Dermis microvascular lymphatic vessel endothelial cell (primary cell): ENCODE results near the gene C11orf91. TPM values are rescaled to one million over a fixed set of nuclear protein-coding genes. Genes with fewer than 3 reads are reported as not detected.

Experiments
- DNase-seq, 2 donors: peaks; one replicate each; pipeline versions ENCODE4 v3.0.0 to v3.0.0-alpha.2; 2010; ENCODE audit warnings: low read depth in 2 of 2
- total RNA-seq: library from RNA; depleted of rRNA; stranded (reverse); fragments of >200 nt; gene quantifications from 2 replicates; pipeline ENCODE4 v1.2.1, GENCODE V29; 2014

The C11orf91 gene
- total RNA-seq, 1 donor from 2014 or later = not detected

- no peak for DNase-seq
Observed at GRCh38 chr11:33721984-33722383, 21.4 kb upstream of the C11orf91 start.

- peak in 1 of 2 donors; percentile 90 for DNase-seq
Observed at GRCh38 chr11:33721426-33721825, 20.8 kb upstream of the C11orf91 start.

GRCh38 chr11:33719587-33719986 lies 19.0 kb upstream of the C11orf91 start:
- DNase-seq = no peak

- no peak for DNase-seq
Observed at GRCh38 chr11:33718440-33718839, 17.8 kb upstream of the C11orf91 start.

- DNase-seq = peak in 1 of 2 donors; percentile 65
Observed at GRCh38 chr11:33716243-33716642, 15.6 kb upstream of the C11orf91 start.

GRCh38 chr11:33713856-33714398 lies 13.3 kb upstream of the C11orf91 start:
- no peak for DNase-seq

GRCh38 chr11:33713151-33713855 lies 12.7 kb upstream of the C11orf91 start:
- DNase-seq = no peak

- DNase-seq = no peak
Observed at GRCh38 chr11:33712436-33712835, 11.8 kb upstream of the C11orf91 start.

- no peak for DNase-seq
Observed at GRCh38 chr11:33709466-33709865, 8.8 kb upstream of the C11orf91 start.

GRCh38 chr11:33708985-33709384 lies 8.4 kb upstream of the C11orf91 start:
- DNase-seq = no peak

GRCh38 chr11:33707831-33708230 lies 7.2 kb upstream of the C11orf91 start:
- DNase-seq = peak in 1 of 2 donors; percentile 50

- DNase-seq = no peak
Observed at GRCh38 chr11:33706966-33707365, 6.3 kb upstream of the C11orf91 start.

- DNase-seq = peak in 1 of 2 donors; percentile 59
Observed at GRCh38 chr11:33706546-33706945, 5.9 kb upstream of the C11orf91 start.

- peak in 1 of 2 donors; percentile 45 for DNase-seq
Observed at GRCh38 chr11:33704240-33705002, 3.8 kb upstream of the C11orf91 start.

GRCh38 chr11:33703788-33704187 lies 3.2 kb upstream of the C11orf91 start:
- DNase-seq = peak in 1 of 2 donors; percentile 80

GRCh38 chr11:33703234-33703633 lies 2.6 kb upstream of the C11orf91 start:
- DNase-seq = peak in 1 of 2 donors; percentile 35

GRCh38 chr11:33701302-33702230 lies 940 bp upstream of the C11orf91 start:
- DNase-seq = peak in 1 of 2 donors; percentile 96

- DNase-seq = no peak
Observed at GRCh38 chr11:33700063-33700501, 544 bp downstream of the C11orf91 start.

GRCh38 chr11:33699515-33700062 lies 1.0 kb downstream of the C11orf91 start:
- no peak for DNase-seq

GRCh38 chr11:33698921-33699320 lies 1.7 kb downstream of the C11orf91 start:
- no peak for DNase-seq

GRCh38 chr11:33697997-33698396 lies 2.6 kb downstream of the C11orf91 start:
- no peak for DNase-seq
